Right lobe of liver (tissue), 6 donors: Measurements from ENCODE around the gene TP53I11. TPM values are rescaled to one million over a fixed set of nuclear protein-coding genes. Genes with fewer than 3 reads are reported as not detected.

ENCODE experiments used
- ATAC-seq, 4 donors: fragments of 200-7000 bp; cut with Tn5 transposase; one replicate each; pipeline ENCODE4 v1.9.1; 2020; ENCODE audit warnings: mild to moderate bottlenecking in 4 of 4, moderate library complexity in 4 of 4
- DNase-seq, 3 donors: peaks; one replicate each; pipeline ENCODE4 v3.0.0-alpha.2; 2020
- H3K27ac ChIP-seq, 3 donors: fragments of 200-600 bp; one replicate each; pipeline ENCODE4 v1.8.0; 2022
- H3K27me3 ChIP-seq, 2 donors: fragments of 200-600 bp; one replicate each; pipeline ENCODE4 v1.8.0; 2022
- H3K36me3 ChIP-seq, 4 donors: fragments of 200-600 bp; sonication (generic) in 1 of 4; one replicate each; pipeline versions ENCODE4 v1.5.1 to v1.8.0; 2017 to 2022; ENCODE audit warnings: control low read depth in 1 of 4
- H3K4me1 ChIP-seq, 4 donors: fragments of 200-600 bp; sonication (generic) in 1 of 4; one replicate each; pipeline versions ENCODE4 v1.5.1 to v1.8.0; 2017 to 2022; ENCODE audit warnings: control low read depth in 1 of 4
- H3K4me3 ChIP-seq, 3 donors: fragments of 200-600 bp; one replicate each; pipeline ENCODE4 v1.8.0; 2022
- H3K9me3 ChIP-seq, 4 donors: fragments of 200-600 bp; sonication (generic) in 1 of 4; one replicate each; pipeline versions ENCODE4 v1.5.1 to v1.8.0; 2017 to 2022; ENCODE audit warnings: control low read depth in 1 of 4
- CTCF ChIP-seq, 4 donors: fragments of 200-600 bp in 3 of 4; fragments of 450-650 bp in 1 of 4; IDR thresholded peaks; one replicate each; pipeline versions ENCODE4 v1.5.1 to v1.8.0; 2016 to 2022; ENCODE audit warnings: antibody characterized with exemption in 4 of 4, mild to moderate bottlenecking in 2 of 4
- POLR2A ChIP-seq: fragments of 450-650 bp; IDR thresholded peaks from one replicate; pipeline ENCODE4 v1.6.1; 2017; ENCODE audit warnings: antibody characterized with exemption, mild to moderate bottlenecking
- WGBS: methylation state at CpG from one replicate; pipeline ENCODE4 v1.1.6; 2018; ENCODE audit warnings: low coverage, low lambda C conversion rate; ENCODE audit not compliant: insufficient coverage; ENCODE audit errors: missing lambda C conversion rate; 5-methylcytosine and 5-hydroxymethylcytosine counted together
- intact Hi-C, 2 donors: fragments of 100-400 bp; cut with DNase I; formaldehyde crosslinking; loops; one replicate each; pipeline versions ENCODE4 v1.11.2 to v1.14.1; 2022
- total RNA-seq, 6 experiments: library from RNA; depleted of rRNA in 2 of 6; stranded (reverse); fragments of >200 nt in 2 of 6; fragmentation: NEBNext Ultra II Directional in 3 of 6; extraction: Animal tissue kit (Norgen Biotek cat#: 25700) in 3 of 6; gene quantifications; one replicate each; pipeline versions ENCODE4 v1.1.0 to v1.2.4, GENCODE V29; 2016 to 2023
- donor health status: DM: no; HTN: yes; CAD: no.
- donor health status: DM: no; HTN: no; CAD: no.
- donor health status: DM: no; HTN: no; CAD: no.
- donor health status: DM: no; HTN: yes; CAD: no.
- donor health status: DM: no; HTN: yes; CAD: no.

TP53I11 gene
- total RNA-seq, 6 experiments from 2014 or later: 5.7 to 22.1 (median 12.2) TPM

DNA sequence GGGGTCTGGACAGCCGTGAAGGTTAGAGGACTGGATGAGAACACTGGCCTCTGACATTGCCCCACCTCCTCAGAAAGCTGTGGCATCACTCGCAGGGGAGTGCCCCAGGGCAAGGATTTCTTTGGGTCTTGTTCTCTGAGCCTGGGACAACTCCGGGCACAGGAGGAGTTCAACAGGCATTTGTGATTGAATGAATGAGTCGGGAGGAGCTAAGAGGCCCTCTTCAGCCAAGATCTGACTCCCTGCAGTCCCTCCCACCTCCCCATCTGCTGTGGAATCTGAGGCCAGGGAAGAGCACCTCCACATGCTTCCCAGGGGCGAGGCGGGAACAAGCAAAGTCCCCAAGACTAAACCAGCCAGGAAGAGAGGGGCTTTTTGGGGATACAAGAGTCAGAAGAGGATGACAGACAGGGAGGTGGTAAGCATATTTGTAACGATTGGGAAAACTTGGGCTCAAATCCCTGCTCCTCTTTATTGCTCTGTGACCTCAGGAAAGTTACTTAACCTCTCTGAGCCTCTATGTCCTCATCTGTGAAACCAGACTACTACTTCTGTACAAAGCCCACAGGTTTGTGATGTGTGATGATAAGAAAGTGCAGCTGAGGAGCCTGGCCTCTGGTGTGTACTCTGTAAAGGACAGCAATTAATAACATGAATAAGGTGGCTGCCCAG lies 6.4 kb downstream of the TP53I11 start:
- ATAC-seq: no peak
- H3K27me3 ChIP-seq: peaks cover 0 to under 1% of the 10 kb centered on the region in 2 donors
- H3K4me3 ChIP-seq: no peak overlapping the region
- no peak for DNase-seq
- H3K4me1 ChIP-seq: no peaks in the 10 kb centered on the region
- intact Hi-C loops: no loop called here
- no peak for TF ChIP-seq CTCF (IDR thresholded peaks at IDR 0.05)
- no peak for TF ChIP-seq POLR2A
- H3K9me3 ChIP-seq: no peaks in the 10 kb centered on the region
- no peak overlapping the region for H3K27ac ChIP-seq
- WGBS: 68% methylated on average over 3 of the region's 7 CpGs
- no peaks in the 10 kb centered on the region for H3K36me3 ChIP-seq

DNA sequence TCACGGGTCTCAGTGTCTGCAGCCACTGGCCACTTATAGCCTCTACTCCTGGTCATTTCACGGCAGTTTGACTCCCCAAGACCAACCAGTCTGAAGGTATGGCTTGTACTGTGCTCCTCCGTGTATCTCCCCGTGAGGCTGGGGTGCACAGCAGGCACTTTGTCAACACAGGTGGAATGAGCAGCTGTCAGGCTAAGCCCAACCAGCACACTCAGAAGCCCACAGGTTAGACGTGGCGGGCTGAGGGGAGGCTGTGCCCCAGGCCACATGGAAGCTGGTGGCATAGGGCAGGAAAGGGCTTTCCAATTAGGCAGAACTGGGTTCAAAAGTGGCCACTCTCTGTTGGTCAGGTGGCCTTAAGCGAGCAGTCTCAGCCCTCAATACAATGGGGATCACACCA lies 7.0 kb downstream of the TP53I11 start:
- TF ChIP-seq CTCF (IDR thresholded peaks at IDR 0.05) (no peak), POLR2A (no peak)
- no peaks in the 10 kb centered on the region for H3K4me1 ChIP-seq
- ATAC-seq: no peak
- intact Hi-C loops: no loop called here
- H3K9me3 ChIP-seq: no peaks in the 10 kb centered on the region
- no peak for DNase-seq
- no peaks in the 10 kb centered on the region for H3K36me3 ChIP-seq
- no peak overlapping the region for H3K4me3 ChIP-seq
- 42% methylated on average over 4 of the region's 7 CpGs for WGBS
- no peaks in the 10 kb centered on the region for H3K27me3 ChIP-seq
- no peak overlapping the region for H3K27ac ChIP-seq

GRCh38 chr11:44943118-44943517 lies 7.6 kb downstream of the TP53I11 start:
- no peak for TF ChIP-seq POLR2A
- no peak for TF ChIP-seq CTCF (IDR thresholded peaks at IDR 0.05)
- H3K4me1 ChIP-seq: no peaks in the 10 kb centered on the region
- intact Hi-C loops: no loop called here
- ATAC-seq (peak in 3 of 4 donors; percentile 7 to 52 (median 22)), DNase-seq (peak in 1 of 3 donors; percentile 40)
- no peaks in the 10 kb centered on the region for H3K9me3 ChIP-seq
- H3K4me3 ChIP-seq: no peak overlapping the region
- no peaks in the 10 kb centered on the region for H3K27me3 ChIP-seq
- no CpG with 5 or more reads among the region's 7 CpGs for WGBS
- H3K27ac ChIP-seq: no peak overlapping the region
- no peaks in the 10 kb centered on the region for H3K36me3 ChIP-seq

- DNase-seq (no peak), ATAC-seq (no peak)
- intact Hi-C loops: no loop called here
- Histone ChIP-seq H3K27ac (no peak overlapping the region), H3K9me3 (no peaks in the 10 kb centered on the region), H3K4me3 (no peak overlapping the region), H3K27me3 (no peaks in the 10 kb centered on the region), H3K36me3 (no peaks in the 10 kb centered on the region), H3K4me1 (no peaks in the 10 kb centered on the region)
- WGBS: 90% methylated on average over 6 of the region's 10 CpGs
- TF ChIP-seq CTCF (IDR thresholded peaks at IDR 0.05): no peak
- TF ChIP-seq POLR2A: no peak
These were observed 8.4 kb downstream of the TP53I11 start for GRCh38 chr11:44942029-44942955.
